K562 (cell line): ENCODE data around the gene VDAC1. TPM values are rescaled to one million over a fixed set of nuclear protein-coding genes. Genes with fewer than 3 reads are reported as not detected.
A peak's percentile ranks its signal among the peaks of the same experiment; 100 is the strongest.

ENCODE experiments used
- ATAC-seq: fragments of 200-7000 bp; cut with Tn5 transposase; 3 replicates; pipeline ENCODE4 v1.9.1; 2020; ENCODE audit warnings: moderate library complexity
- BruUV-seq: library from RNA; stranded (reverse); fragments of 400-500 nt; replicated peaks from 2 replicates; lab custom pipeline; 2021; lab: Mats Ljungman, UMichigan
- CTCF ChIA-PET: fragments of 300-600 bp; formaldehyde crosslinking; extraction: SDS; loops from one replicate; lab custom pipeline; 2021; ENCODE audit warnings: low intra/inter-chr PET ratio; lab: Yijun Ruan, JAX
- POLR2A ChIA-PET: fragments of 300-600, 350-650 bp; sonication (Branson Sonifier 250); formaldehyde crosslinking; extraction: SDS; loops from one replicate; lab custom pipeline; 2021; ENCODE audit warnings: antibody characterized with exemption, inconsistent platforms; lab: Yijun Ruan, JAX
- DNase-seq, 4 experiments: peaks; one replicate each; pipeline versions ENCODE4 v3.0.0 to v3.0.0-alpha.2; 2011 to 2018; ENCODE audit warnings: low spot score in 3 of 4, mixed read lengths in 3 of 4; ENCODE audit errors: extremely low read depth in 1 of 4
- FAIRE-seq: peaks from 2 replicates; lab custom pipeline; 2011; peaks lifted over from hg19 to GRCh38; lab: Jason Lieb, UNC
- H2AFZ ChIP-seq: 2 replicates; pipeline ENCODE4 v1.6.0; 2011; ENCODE audit warnings: low read depth, low read length, control low read depth, inconsistent platforms
- H3K27ac ChIP-seq: fragments of 200-600 bp; 3 replicates; pipeline ENCODE4 v1.8.0; 2011; ENCODE audit warnings: low read depth, mild to moderate bottlenecking, control low read depth, inconsistent platforms, low read length, moderate library complexity, mixed read lengths; ENCODE audit errors: extremely low read depth
- H3K27me3 ChIP-seq, 2 experiments: fragments of 300-600 bp in 1 of 2; 2 replicates in 1 of 2; 3 replicates in 1 of 2; pipeline versions ENCODE4 v1.6.0 to v1.8.0; 2011; ENCODE audit warnings: inconsistent platforms in 2 of 2, low read length in 2 of 2, mild to moderate bottlenecking in 1 of 2, mixed read lengths in 1 of 2, moderate library complexity in 1 of 2; ENCODE audit not compliant: control insufficient read depth in 2 of 2, insufficient read depth in 2 of 2
- H3K36me3 ChIP-seq: fragments of 300-600 bp; 3 replicates; pipeline ENCODE4 v1.8.0; 2011; ENCODE audit warnings: mild to moderate bottlenecking, low read length, inconsistent platforms; ENCODE audit not compliant: control insufficient read depth, insufficient read depth
- H3K4me1 ChIP-seq, 2 experiments: fragments of 200-600 bp in 1 of 2; replicated peaks in 1 of 2; 2 replicates in 1 of 2; 3 replicates in 1 of 2; pipeline versions ENCODE4 v1.5.1 to v1.8.0; 2011; ENCODE audit warnings: inconsistent platforms in 2 of 2, low read length in 2 of 2, mild to moderate bottlenecking in 1 of 2, mixed read lengths in 1 of 2, moderate library complexity in 1 of 2; ENCODE audit not compliant: control insufficient read depth in 2 of 2, insufficient read depth in 2 of 2
- H3K4me2 ChIP-seq: 2 replicates; pipeline ENCODE4 v1.6.1; 2011; ENCODE audit warnings: low read length, control low read depth, inconsistent platforms, mixed read lengths; ENCODE audit not compliant: insufficient read depth
- H3K4me3 ChIP-seq: fragments of 200-600 bp; sonication (generic), shearing (Covaris generic); 2 replicates; pipeline ENCODE4 v1.5.1; 2016; ENCODE audit warnings: control low read depth, inconsistent platforms
- H3K79me2 ChIP-seq: fragments of 200-600 bp; 3 replicates; pipeline ENCODE4 v1.8.0; 2011; ENCODE audit warnings: low read length, inconsistent platforms; ENCODE audit not compliant: control insufficient read depth, insufficient read depth
- H3K9ac ChIP-seq, 2 experiments: 2 replicates each; pipeline versions ENCODE4 v1.6.0 to v1.6.1; 2011; ENCODE audit warnings: low read depth in 2 of 2, low read length in 2 of 2, control low read depth in 1 of 2, inconsistent platforms in 1 of 2, mild to moderate bottlenecking in 1 of 2, mixed read lengths in 1 of 2; ENCODE audit not compliant: insufficient read depth in 1 of 2
- H3K9me1 ChIP-seq: one replicate; pipeline ENCODE4 v1.6.0; 2011; ENCODE audit warnings: inconsistent platforms, mild to moderate bottlenecking, low read length, moderate library complexity; ENCODE audit not compliant: control insufficient read depth, insufficient read depth
- H3K9me3 ChIP-seq: replicated peaks from 2 replicates; pipeline ENCODE4 v1.5.1; 2011; ENCODE audit warnings: low read depth, low read length, inconsistent platforms; ENCODE audit not compliant: control insufficient read depth, insufficient read depth
- H4K20me1 ChIP-seq: replicated peaks from 2 replicates; pipeline ENCODE4 v1.6.1; 2011; ENCODE audit warnings: low read length, inconsistent platforms, mixed read lengths; ENCODE audit not compliant: control insufficient read depth, insufficient read depth
- ATF1 ChIP-seq, 2 experiments: fragments of 450-650 bp in 1 of 2; IDR thresholded peaks; 2 replicates each; pipeline ENCODE4 v1.6.1; 2016; ENCODE audit warnings: missing compliant biosample characterization in 1 of 2, missing genetic modification characterization in 1 of 2
- ATF3 ChIP-seq, 2 experiments: fragments of 450-650 bp in 1 of 2; sonication (generic) in 1 of 2; formaldehyde crosslinking in 1 of 2; IDR thresholded peaks in 1 of 2; conservative IDR thresholded peaks in 1 of 2; 2 replicates each; pipeline versions ENCODE4 v1.6.1 to v1.8.1; 2016 to 2023; ENCODE audit warnings: mild to moderate bottlenecking in 2 of 2, moderate library complexity in 2 of 2, inconsistent platforms in 1 of 2, missing genetic modification reagents in 1 of 2
- CBFA2T3 ChIP-seq: fragments of 450-650 bp; IDR thresholded peaks from 2 replicates; pipeline ENCODE4 v1.6.1; 2017
- CCNT2 ChIP-seq: IDR thresholded peaks from 2 replicates; pipeline ENCODE4 v1.6.1; 2011; ENCODE audit warnings: borderline replicate concordance, low read depth, mild to moderate bottlenecking, moderate library complexity, mixed read lengths, low read length; ENCODE audit not compliant: insufficient read length; ENCODE audit errors: extremely low read depth
- CEBPB ChIP-seq: fragments of 450-650 bp; IDR thresholded peaks from 2 replicates; pipeline ENCODE4 v1.6.1; 2016; ENCODE audit warnings: missing genetic modification characterization, missing compliant biosample characterization
- CEBPG ChIP-seq, 3 experiments: fragments of 200-800 bp in 1 of 3; sonication (Bioruptor generic) in 1 of 3; sonication (generic) in 1 of 3; formaldehyde crosslinking in 1 of 3; IDR thresholded peaks in 2 of 3; conservative IDR thresholded peaks in 1 of 3; 2 replicates each; pipeline versions ENCODE4 v1.6.1 to v1.8.0; 2016 to 2022; ENCODE audit warnings: missing compliant biosample characterization in 2 of 3, missing genetic modification characterization in 2 of 3, mild to moderate bottlenecking in 1 of 3, missing genetic modification reagents in 1 of 3
- CREM ChIP-seq: IDR thresholded peaks from 2 replicates; pipeline ENCODE4 v1.6.1; 2014; ENCODE audit warnings: antibody characterized with exemption, low read depth
- FOXJ3 ChIP-seq: sonication (generic); formaldehyde crosslinking; IDR thresholded peaks from 2 replicates; pipeline ENCODE4 v1.4.0; 2020; ENCODE audit warnings: mild to moderate bottlenecking, missing genetic modification reagents
- GATA2 ChIP-seq: sonication (generic); formaldehyde crosslinking; IDR thresholded peaks from 2 replicates; pipeline ENCODE4 v1.4.0; 2020; ENCODE audit warnings: mild to moderate bottlenecking, missing genetic modification reagents
- HDAC2 ChIP-seq: fragments of 450-650 bp; IDR thresholded peaks from 2 replicates; pipeline ENCODE4 v1.6.1; 2016; ENCODE audit warnings: mild to moderate bottlenecking
- MEIS2 ChIP-seq: fragments of 450-650 bp; IDR thresholded peaks from 2 replicates; pipeline ENCODE4 v1.6.1; 2014; ENCODE audit warnings: mild to moderate bottlenecking; ENCODE audit not compliant: partially characterized antibody
- NFYB ChIP-seq: IDR thresholded peaks from 2 replicates; pipeline ENCODE4 v1.6.1; 2011; ENCODE audit warnings: mild to moderate bottlenecking, moderate library complexity; ENCODE audit not compliant: insufficient read length; ENCODE audit errors: extremely low read depth
- OTX1 ChIP-seq: fragments of 450-650 bp; formaldehyde crosslinking; IDR thresholded peaks from 2 replicates; pipeline ENCODE4 v1.4.0; 2022; ENCODE audit warnings: mild to moderate bottlenecking
- SRSF9 ChIP-seq: fragments of 200-400 bp; formaldehyde crosslinking; IDR thresholded peaks from 2 replicates; pipeline ENCODE4 v1.6.1; 2017; ENCODE audit warnings: low read depth, low read length, borderline replicate concordance
- THAP12 ChIP-seq: fragments of 250-450 bp; sonication (Bioruptor Pico); IDR thresholded peaks from 2 replicates; pipeline ENCODE4 v1.9.0; 2021; ENCODE audit warnings: mild to moderate bottlenecking, inconsistent platforms
- ZKSCAN3 ChIP-seq: fragments of 250-450 bp; sonication (Bioruptor Pico); IDR thresholded peaks from 2 replicates; pipeline ENCODE4 v1.4.0; 2020
- ZNF384 ChIP-seq: IDR thresholded peaks from 2 replicates; pipeline ENCODE4 v1.6.1; 2012; ENCODE audit warnings: low read depth, low read length, improper control_type of control experiment
- WGBS: fragments of 100-300 bp; shearing (Covaris generic); methylation state at CpG from one replicate; pipeline ENCODE4 v1.1.6; 2016; ENCODE audit warnings: low coverage, mixed read lengths; ENCODE audit not compliant: insufficient coverage; ENCODE audit errors: missing lambda C conversion rate; 5-methylcytosine and 5-hydroxymethylcytosine counted together
- in situ Hi-C: fragments of 300-500 bp; cut with MboI; formaldehyde crosslinking; loops from 4 replicates; pipeline ENCODE4 v1.15.0; 2018; ENCODE audit warnings: inconsistent platforms, mixed read lengths
- intact Hi-C: fragments of 100-400 bp; cut with micrococcal nuclease; formaldehyde crosslinking; loops from 2 replicates; pipeline ENCODE4 v1.14.2; 2022
- polyA plus RNA-seq, 8 experiments: library from polyadenylated mRNA; depleted of rRNA in 4 of 8; stranded (reverse) in 5 of 8; unstranded in 3 of 8; fragments of >200 nt; fragmentation: Nextera tagmentation in 2 of 8; fragmentation: Illumina TruSeq in 1 of 8; extraction: Ambion mirVana in 2 of 8; extraction: Trizol in 1 of 8; gene quantifications; 2 replicates each; pipeline versions ENCODE4 v1.2.1 to v1.2.3, GENCODE V29; 2011 to 2014; ENCODE audit warnings: inconsistent platforms in 1 of 8, missing spikeins in 1 of 8
- total RNA-seq, 7 experiments: library from RNA; depleted of rRNA in 6 of 7; stranded (reverse); fragments of >200 nt in 6 of 7; fragmentation: Illumina TruSeq in 2 of 7; extraction: Trizol in 2 of 7; gene quantifications; 2 replicates each; pipeline versions ENCODE4 v1.2.1 to v1.2.3, GENCODE V29; 2011 to 2021; ENCODE audit warnings: low replicate concordance in 1 of 7

VDAC1 gene
- total and polyA plus RNA-seq, 9 of the 15 experiments (the other 6 are each of a cell fraction or from before 2014, with no cell fraction given) = 168 to 366 (median 293) TPM

DNA sequence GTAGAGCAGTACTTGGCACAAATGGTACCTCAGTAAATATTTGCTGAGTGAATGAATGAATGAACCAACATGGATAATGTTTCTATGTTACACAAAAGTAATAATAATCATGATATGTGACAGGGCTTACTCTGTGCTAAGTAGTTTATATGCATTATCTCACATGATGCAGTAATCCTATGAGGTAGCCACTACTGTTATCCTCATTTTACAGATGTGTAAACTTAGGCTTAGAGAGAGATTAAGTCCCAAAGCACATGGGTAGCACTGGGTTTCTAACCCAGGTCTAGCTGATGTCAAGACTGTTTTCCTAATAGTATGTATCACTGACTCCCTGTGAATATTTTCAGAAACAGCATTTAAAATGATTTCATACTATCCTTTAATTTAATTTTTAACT, 44.1 kb upstream of the VDAC1 start (continued):
- TF ChIP-seq SRSF9 = no peak
- peak; percentile 69 for TF ChIP-seq CBFA2T3

DNA sequence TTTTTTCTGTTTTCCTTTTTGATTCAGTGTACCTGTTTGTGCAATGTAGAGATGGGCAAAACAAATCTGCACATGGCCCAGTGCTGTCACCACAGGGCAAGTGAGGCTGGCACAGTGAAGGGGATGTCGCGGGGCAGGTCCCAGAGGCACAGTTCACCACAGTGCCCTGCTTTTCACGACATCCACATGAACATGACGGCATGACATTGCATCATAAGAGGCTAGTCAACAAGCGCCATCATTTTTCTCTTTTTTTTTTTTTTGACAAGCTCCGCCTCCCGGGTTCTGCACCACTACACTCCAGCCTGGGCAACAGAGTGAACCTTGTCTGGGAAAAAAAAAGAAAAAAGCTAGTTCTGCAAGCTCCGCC, 42.9 kb upstream of the VDAC1 start:
- in situ Hi-C loops (loop anchor here (25.0 kb wide), 1 partner anchor 540 kb away; no protein-coding TSS in a partner anchor), intact Hi-C loops (no loop called here)
- ATAC-seq = peak; percentile 65
- H3K27ac ChIP-seq = no peak overlapping the region
- BruUV-seq = no TSS peak
- no peak for FAIRE-seq
- H3K9ac ChIP-seq = no peak overlapping the region
- H3K27me3 ChIP-seq = peaks cover 7 to 42% of the 10 kb centered on the region in 2 experiments; a peak in 4 of 5 replicates
- no peaks in the 10 kb centered on the region for H3K36me3 ChIP-seq
- peaks cover 4% of the 10 kb centered on the region; the same call in 1 of the 2 replicates for H4K20me1 ChIP-seq
- ChIA-PET POLR2A (no interaction called here), CTCF (no interaction called here)
- no peaks in the 10 kb centered on the region for H3K79me2 ChIP-seq
- no peaks in the 10 kb centered on the region for H3K9me1 ChIP-seq
- DNase-seq = no peak
- H3K4me1 ChIP-seq = no peaks in the 10 kb centered on the region
- 21% methylated on average over 8 of the region's 8 CpGs for WGBS
- no peaks in the 10 kb centered on the region for H3K9me3 ChIP-seq
- H3K4me3 ChIP-seq = no peak overlapping the region
- H2AFZ ChIP-seq = no peak overlapping the region
- no peak overlapping the region for H3K4me2 ChIP-seq
- TF ChIP-seq CEBPB (tag) (peak; percentile 59), MEIS2 (peak; percentile 14), ZNF384 (peak; percentile 74), FOXJ3 (CRISPR knock-in tag) (no peak), ZKSCAN3 (CRISPR knock-in tag) (no peak), CCNT2 (no peak), CREM (peak; percentile 39; the same call in 1 of the 2 replicates), OTX1 (CRISPR knock-in tag) (no peak), NFYB (no peak), HDAC2 (no peak), ATF3 (IDR thresholded peaks at IDR 0.05) (peak; percentile 66), ATF3 (CRISPR knock-in tag; conservative IDR thresholded peaks at IDR 0.05) (no peak), THAP12 (CRISPR knock-in tag) (no peak), ATF1 (CRISPR knock-in tag; IDR thresholded peaks at IDR 0.05) (no peak), ATF1 (tag; IDR thresholded peaks at IDR 0.05) (peak; percentile 37; the same call in 1 of the 2 replicates), CEBPG (CRISPR knock-in tag; IDR thresholded peaks at IDR 0.05) (peak; percentile 49), CEBPG (tag; conservative IDR thresholded peaks at IDR 0.05 in 1 of 2, IDR thresholded peaks at IDR 0.05 in 1 of 2) (peak; percentile 17 to 75; a peak in 2 of 4 replicates), GATA2 (CRISPR knock-in tag) (no peak)
